PFSK-1 (cell line): Measurements from ENCODE around the gene FXYD1.

Experiments
- POLR2AphosphoS5 ChIP-seq: IDR thresholded peaks from 2 replicates; pipeline ENCODE4 v1.6.1; 2012; ENCODE audit warnings: low read depth, mild to moderate bottlenecking, control low read depth, low read length, moderate library complexity
- TAF1 ChIP-seq: IDR thresholded peaks from 2 replicates; pipeline ENCODE4 v1.6.1; 2012; ENCODE audit warnings: low read length, control low read depth, borderline replicate concordance; ENCODE audit not compliant: insufficient read depth

GRCh38 chr19:35144600-35145436 is 6.2 kb downstream of the FXYD1 start:
- TF ChIP-seq POLR2AphosphoS5 (no peak), TAF1 (no peak)
